MM.1S (cell line): Measurements from ENCODE around the gene SDF4.

ENCODE experiments used
- CTCF ChIP-seq: fragments of 300-600 bp; sonication (generic); IDR thresholded peaks from 2 replicates; pipeline ENCODE4 v1.5.1; 2016; ENCODE audit warnings: antibody characterized with exemption, low read length, mixed read lengths
- EZH2 ChIP-seq: fragments of 300-600 bp; sonication (generic); optimal IDR thresholded peaks from 2 replicates; pipeline ENCODE3; 2017; ENCODE audit warnings: low read depth, mild to moderate bottlenecking, antibody characterized with exemption, low read length, mixed read lengths
- EZH2phosphoT487 ChIP-seq: fragments of 300-600 bp; sonication (generic); IDR thresholded peaks from 2 replicates; pipeline ENCODE4 v1.6.1; 2018; ENCODE audit warnings: antibody characterized with exemption, low read length

GRCh38 chr1:1169429-1170214, 62.2 kb downstream of the SDF4 start:
- TF ChIP-seq CTCF (no peak), EZH2 (no peak), EZH2phosphoT487 (no peak)
